GM18909 (cell line): Measurements from ENCODE around the gene SURF1.

Source experiments
- ATAC-seq: cut with Tn5 transposase; IDR thresholded peaks from one replicate; pipeline ENCODE4 v1.9.1; 2021; ENCODE audit warnings: mild to moderate bottlenecking; ENCODE audit not compliant: unreplicated experiment, poor library complexity

The SURF1 gene

GRCh38 chr9:133367778-133368177, 11.5 kb upstream of the SURF1 start:
- ATAC-seq, result no peak

- no peak for ATAC-seq
These were observed 10.9 kb upstream of the SURF1 start for GRCh38 chr9:133367221-133367620.

GRCh38 chr9:133366435-133366834, 10.1 kb upstream of the SURF1 start:
- no peak for ATAC-seq

- ATAC-seq, result no peak
These were observed 6.2 kb upstream of the SURF1 start for GRCh38 chr9:133362359-133363044.

- ATAC-seq, result no peak
These were observed 5.3 kb upstream of the SURF1 start for GRCh38 chr9:133361507-133362092.

- ATAC-seq, result no peak
These were observed 4.4 kb upstream of the SURF1 start for GRCh38 chr9:133360400-133361393.

- ATAC-seq, result no peak
These were observed 3.3 kb upstream of the SURF1 start for GRCh38 chr9:133359399-133360175.

- no peak for ATAC-seq
These were observed 1.4 kb upstream of the SURF1 start for GRCh38 chr9:133357656-133358055.

- no peak for ATAC-seq
These were observed 368 bp downstream of the SURF1 start for GRCh38 chr9:133355881-133356357.

- ATAC-seq, result no peak
These were observed 1.5 kb downstream of the SURF1 start for GRCh38 chr9:133354766-133355165.

- no peak for ATAC-seq
These were observed 2.7 kb downstream of the SURF1 start for GRCh38 chr9:133353548-133353947.

GRCh38 chr9:133352635-133353340, 3.5 kb downstream of the SURF1 start:
- ATAC-seq, result no peak

GRCh38 chr9:133351908-133352634, 4.2 kb downstream of the SURF1 start:
- no peak for ATAC-seq

- ATAC-seq, result no peak
These were observed 4.8 kb downstream of the SURF1 start for GRCh38 chr9:133351526-133351907.

- no peak for ATAC-seq
These were observed 6.2 kb downstream of the SURF1 start for GRCh38 chr9:133349965-133350616.

- no peak for ATAC-seq
These were observed 7.3 kb downstream of the SURF1 start for GRCh38 chr9:133348718-133349573.

GRCh38 chr9:133347985-133348717, 8.1 kb downstream of the SURF1 start, which contains the start of the genes MED22 and RPL7A:
TSS of gene MED22 (minus strand) at chr9:133348131. CDS start at chr9:133346662, 1,469 bp downstream.
TSS of gene RPL7A (plus strand) at chr9:133348218. CDS start at chr9:133348244, 26 bp downstream.
- ATAC-seq, result peak; percentile 76
